Ectodermal cell (in vitro differentiated cells): ENCODE data around the gene MSANTD2.

Source experiments
- H3K27ac ChIP-seq: 2 replicates; pipeline ENCODE4 v1.7.0; 2013; ENCODE audit warnings: mild to moderate bottlenecking, low read depth, low read length; ENCODE audit not compliant: insufficient read depth, poor library complexity, severe bottlenecking
- H3K27me3 ChIP-seq: 2 replicates; pipeline ENCODE4 v1.7.0; 2013; ENCODE audit warnings: mild to moderate bottlenecking, low read length; ENCODE audit not compliant: insufficient read depth, control insufficient read depth, poor library complexity, severe bottlenecking
- H3K36me3 ChIP-seq: one replicate; pipeline ENCODE4 v1.7.0; 2013; ENCODE audit warnings: low read length; ENCODE audit not compliant: control insufficient read depth, insufficient read depth
- H3K4me1 ChIP-seq: one replicate; pipeline ENCODE4 v1.7.0; 2013; ENCODE audit warnings: low read length; ENCODE audit not compliant: control insufficient read depth, insufficient read depth
- H3K4me3 ChIP-seq: 2 replicates; pipeline ENCODE4 v1.7.0; 2013; ENCODE audit warnings: low read depth, low read length, control low read depth; ENCODE audit not compliant: insufficient read depth
- H3K9me3 ChIP-seq: 2 replicates; pipeline ENCODE4 v1.7.0; 2013; ENCODE audit warnings: mild to moderate bottlenecking, low read length, moderate library complexity; ENCODE audit not compliant: control insufficient read depth
- WGBS, 2 experiments: methylation state at CpG; one replicate each; pipeline ENCODE4 v1.1.7; 2013; ENCODE audit warnings: missing lambda C conversion rate in 2 of 2; 5-methylcytosine and 5-hydroxymethylcytosine counted together

The MSANTD2 gene

DNA sequence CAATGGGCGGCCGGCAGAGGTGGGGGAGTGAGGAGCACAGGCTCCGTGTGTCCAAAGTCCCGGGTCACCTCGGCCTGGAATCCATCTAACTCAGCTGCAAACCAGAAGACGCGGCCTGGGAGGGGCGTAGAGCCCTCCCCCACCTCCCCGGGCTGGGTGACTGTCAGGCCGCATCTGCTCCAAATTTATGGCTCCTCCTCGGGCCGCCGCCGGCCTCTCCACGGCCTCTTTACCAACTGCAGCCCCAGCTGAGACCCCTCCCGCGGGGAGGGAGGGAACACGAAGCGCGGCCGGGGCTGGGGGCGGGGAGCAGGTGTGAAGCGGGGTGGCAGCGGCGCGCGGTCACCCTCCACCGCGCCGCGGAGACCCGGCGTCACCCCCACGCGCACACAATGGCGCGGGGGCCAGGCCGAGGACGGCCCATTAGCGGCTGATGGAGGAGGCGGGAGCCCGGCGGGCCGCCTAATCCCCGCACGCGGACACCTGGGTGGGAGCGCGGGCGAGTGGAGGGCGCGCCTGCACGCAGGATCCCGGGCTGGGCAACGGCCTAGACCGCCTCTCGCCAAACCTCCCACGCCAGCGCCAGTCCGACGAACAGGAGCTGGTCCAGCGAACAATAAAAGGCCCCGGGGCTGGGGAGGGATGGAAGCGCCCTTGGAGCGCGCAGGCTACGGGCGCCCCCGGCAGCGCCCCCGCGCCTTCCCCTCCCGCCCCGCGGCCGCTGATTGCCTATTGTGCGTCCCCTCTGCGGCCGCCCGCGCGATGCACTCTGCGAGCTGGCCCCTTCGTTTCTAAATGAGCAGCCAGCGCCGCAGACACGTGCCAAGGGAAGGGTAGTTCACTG is 39.1 kb upstream of the MSANTD2 start:
- peak overlapping the region; percentile 29 for H3K4me3 ChIP-seq
- no peaks in the 10 kb centered on the region for H3K36me3 ChIP-seq
- peaks cover 47% of the 10 kb centered on the region for H3K4me1 ChIP-seq
- WGBS, 2 experiments = 1% methylated on average over 87 of the region's 87 CpGs
- peaks cover 77% of the 10 kb centered on the region for H3K27me3 ChIP-seq
- no peaks in the 10 kb centered on the region for H3K9me3 ChIP-seq
- no peak overlapping the region for H3K27ac ChIP-seq

DNA sequence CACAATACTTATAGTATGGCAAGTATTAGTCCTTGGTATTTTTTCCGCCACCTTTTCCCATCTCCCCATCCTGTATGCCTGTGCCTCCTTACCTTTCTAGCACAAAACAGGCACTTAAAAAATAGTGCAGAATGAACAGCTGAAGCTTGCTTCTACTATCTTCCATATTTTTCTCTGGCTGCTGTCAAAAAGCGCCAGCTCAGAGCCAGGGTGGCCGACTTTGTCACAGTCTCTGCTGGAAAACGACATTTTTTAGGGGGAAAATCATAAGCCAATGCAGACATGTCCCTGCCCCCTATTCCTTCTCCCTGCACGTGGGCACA is 38.6 kb upstream of the MSANTD2 start:
- H3K27ac ChIP-seq = no peak overlapping the region
- H3K36me3 ChIP-seq = no peaks in the 10 kb centered on the region
- peaks cover 71% of the 10 kb centered on the region for H3K27me3 ChIP-seq
- H3K4me3 ChIP-seq = peak overlapping the region; percentile 29
- no peaks in the 10 kb centered on the region for H3K9me3 ChIP-seq
- H3K4me1 ChIP-seq = peaks cover 42% of the 10 kb centered on the region
- 28 to 36% methylated on average over 5 of the region's 5 CpGs for WGBS, 2 experiments

- no peaks in the 10 kb centered on the region for H3K36me3 ChIP-seq
- H3K27ac ChIP-seq = no peak overlapping the region
- H3K4me1 ChIP-seq = peaks cover 30% of the 10 kb centered on the region
- no peak overlapping the region for H3K4me3 ChIP-seq
- H3K27me3 ChIP-seq = peaks cover 58% of the 10 kb centered on the region
- no peaks in the 10 kb centered on the region for H3K9me3 ChIP-seq
- WGBS, 2 experiments = 14 to 54% methylated on average over 2 to 3 of the region's 3 CpGs
Observed at GRCh38 chr11:124837491-124837856, 37.3 kb upstream of the MSANTD2 start.

GRCh38 chr11:124835918-124836317 is 35.7 kb upstream of the MSANTD2 start:
- H3K4me3 ChIP-seq = no peak overlapping the region

GRCh38 chr11:124834526-124835180 is 34.4 kb upstream of the MSANTD2 start:
- Histone ChIP-seq H3K27ac (no peak overlapping the region), H3K27me3 (peaks cover 30% of the 10 kb centered on the region), H3K4me1 (peaks cover 14% of the 10 kb centered on the region), H3K4me3 (no peak overlapping the region), H3K9me3 (no peaks in the 10 kb centered on the region), H3K36me3 (no peaks in the 10 kb centered on the region)
- 91 to 94% methylated on average over 2 to 3 of the region's 3 CpGs for whole genome bisulfite sequencing, 2 experiments

More at GRCh38 chr11:124835918-124836317, 35.7 kb upstream of the MSANTD2 start:
- 91 to 93% methylated on average over 8 of the region's 8 CpGs for WGBS, 2 experiments
- H3K4me1 ChIP-seq = peaks cover 23% of the 10 kb centered on the region
- H3K27me3 ChIP-seq = peaks cover 43% of the 10 kb centered on the region
- no peaks in the 10 kb centered on the region for H3K9me3 ChIP-seq
- H3K27ac ChIP-seq = no peak overlapping the region
- no peaks in the 10 kb centered on the region for H3K36me3 ChIP-seq

DNA sequence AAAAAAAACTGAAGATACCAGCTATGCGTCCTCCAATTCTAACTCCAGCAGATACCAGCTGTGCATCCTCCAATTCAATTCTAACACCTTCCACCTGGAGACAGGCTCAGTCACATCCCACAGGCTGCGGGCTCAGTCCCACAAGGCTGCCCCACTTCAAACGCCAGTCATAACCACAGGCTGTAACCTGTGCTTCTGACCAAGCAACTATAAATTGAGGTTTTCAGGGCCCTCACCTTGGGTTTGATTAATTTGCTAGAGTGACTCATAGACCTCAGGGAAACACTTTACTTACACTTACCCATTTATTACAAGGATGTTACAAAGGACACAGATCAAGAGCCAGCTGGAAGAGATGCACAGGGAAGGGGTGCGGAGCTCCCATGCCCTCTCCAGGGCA is 32.4 kb upstream of the MSANTD2 start:
- H3K36me3 ChIP-seq = no peaks in the 10 kb centered on the region
- no peak overlapping the region for H3K27ac ChIP-seq
- H3K9me3 ChIP-seq = no peaks in the 10 kb centered on the region
- peaks cover 9% of the 10 kb centered on the region for H3K27me3 ChIP-seq
- H3K4me1 ChIP-seq = peaks cover 4% of the 10 kb centered on the region
- WGBS, 2 experiments = 88 to 96% methylated on average over 4 of the region's 4 CpGs
- H3K4me3 ChIP-seq = no peak overlapping the region

DNA sequence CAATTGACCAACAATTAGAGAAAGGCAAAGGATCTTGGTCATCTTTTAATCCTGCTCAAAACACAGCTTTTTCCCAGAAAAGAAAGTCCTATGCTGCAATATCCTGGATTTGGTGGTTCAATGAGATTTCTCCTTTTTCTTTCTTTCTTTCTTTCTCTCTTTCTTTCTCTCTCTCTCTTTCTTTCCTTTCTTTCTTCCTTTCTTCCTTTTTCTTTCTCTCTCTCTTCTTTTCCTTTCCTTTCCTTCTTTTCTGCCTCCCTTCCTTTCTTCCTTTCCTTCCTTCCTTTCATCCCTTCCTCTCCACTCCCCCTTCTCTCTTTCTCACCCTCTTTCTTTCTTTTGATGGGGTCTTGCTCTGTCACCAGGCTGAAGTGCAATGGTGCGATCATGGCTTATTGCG is 31.7 kb upstream of the MSANTD2 start:
- 93 to 95% methylated on average over 2 of the region's 2 CpGs for WGBS, 2 experiments
- no peaks in the 10 kb centered on the region for H3K9me3 ChIP-seq

DNA sequence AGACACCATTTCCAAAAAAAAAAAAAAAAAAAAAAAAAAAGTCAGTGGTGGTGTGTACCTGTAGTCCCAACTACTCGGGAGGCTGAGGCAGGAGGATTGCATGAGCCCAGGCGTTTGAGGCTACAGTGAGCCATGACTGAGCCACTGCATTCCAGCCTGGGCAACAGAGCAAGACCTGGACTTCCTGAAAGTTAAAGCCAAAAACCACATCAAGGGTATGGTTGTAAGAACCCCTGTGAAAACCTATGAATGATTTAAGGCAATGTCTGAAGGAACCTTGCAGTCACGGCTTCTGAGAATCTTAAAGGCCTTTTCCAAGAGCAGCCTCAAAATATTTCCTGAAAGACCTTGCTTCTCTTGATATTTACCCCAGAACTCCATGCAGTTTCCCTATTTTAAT is 30.5 kb upstream of the MSANTD2 start:
- no peak overlapping the region for H3K27ac ChIP-seq
- no peaks in the 10 kb centered on the region for H3K9me3 ChIP-seq
- H3K27me3 ChIP-seq = peaks cover under 1% of the 10 kb centered on the region
- no peaks in the 10 kb centered on the region for H3K36me3 ChIP-seq
- H3K4me3 ChIP-seq = no peak overlapping the region
- 92 to 93% methylated on average over 3 of the region's 3 CpGs for WGBS, 2 experiments
- no peaks in the 10 kb centered on the region for H3K4me1 ChIP-seq

More for the DNA sequence above, 31.7 kb upstream of the MSANTD2 start:
- peaks cover 8% of the 10 kb centered on the region for H3K27me3 ChIP-seq
- H3K4me1 ChIP-seq = no peaks in the 10 kb centered on the region
- H3K27ac ChIP-seq = no peak overlapping the region
- H3K36me3 ChIP-seq = no peaks in the 10 kb centered on the region
- no peak overlapping the region for H3K4me3 ChIP-seq

DNA sequence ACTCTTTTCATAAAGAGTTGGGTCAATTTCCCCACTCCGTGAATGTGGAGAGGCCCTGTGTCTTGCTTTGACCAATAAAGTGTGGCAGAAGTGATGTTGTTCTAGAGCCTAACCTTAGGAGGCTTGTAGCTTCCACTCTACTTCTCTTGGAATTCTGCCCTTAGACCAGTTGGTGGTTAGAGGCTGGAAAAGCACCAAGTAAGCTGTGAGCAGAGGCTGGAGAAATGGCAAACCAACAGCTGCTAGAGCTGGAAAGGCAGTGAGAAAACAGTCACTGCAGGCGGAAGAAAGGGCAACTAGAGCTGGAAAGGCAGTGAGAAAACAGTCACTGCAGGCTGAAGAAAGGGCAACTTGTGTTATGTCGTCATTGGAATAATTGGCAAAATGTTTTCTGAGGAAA is 29.8 kb upstream of the MSANTD2 start:
- Histone ChIP-seq H3K36me3 (no peaks in the 10 kb centered on the region), H3K4me3 (no peak overlapping the region), H3K27ac (no peak overlapping the region), H3K9me3 (no peaks in the 10 kb centered on the region), H3K27me3 (no peaks in the 10 kb centered on the region), H3K4me1 (no peaks in the 10 kb centered on the region)
- WGBS, 2 experiments = 90 to 91% methylated on average over 3 of the region's 3 CpGs

GRCh38 chr11:124825876-124826275 is 25.7 kb upstream of the MSANTD2 start:
- no peaks in the 10 kb centered on the region for H3K27me3 ChIP-seq
- no peaks in the 10 kb centered on the region for H3K36me3 ChIP-seq
- no peak overlapping the region for H3K4me3 ChIP-seq
- 91 to 93% methylated on average over 3 of the region's 3 CpGs for WGBS, 2 experiments
- no peak overlapping the region for H3K27ac ChIP-seq
- H3K4me1 ChIP-seq = no peaks in the 10 kb centered on the region
- no peaks in the 10 kb centered on the region for H3K9me3 ChIP-seq
